MCF 10A (cell line): ENCODE data around the gene IVD. TPM values are rescaled to one million over a fixed set of nuclear protein-coding genes. Genes with fewer than 3 reads are reported as not detected.
A peak's percentile ranks its signal among the peaks of the same experiment; 100 is the strongest.

Experiments
- BruUV-seq: library from RNA; stranded (reverse); fragments of 400-500 nt; replicated peaks from 2 replicates; lab custom pipeline; 2021; lab: Mats Ljungman, UMichigan
- CTCF ChIA-PET: fragments of 300-600 bp; sonication (Branson Sonifier 250); formaldehyde crosslinking; extraction: SDS; loops from one replicate; lab custom pipeline; 2021; ENCODE audit warnings: antibody characterized with exemption, inconsistent platforms; lab: Yijun Ruan, JAX
- POLR2A ChIA-PET: fragments of 300-600, 350-650 bp; sonication (Branson Sonifier 250); formaldehyde crosslinking; extraction: SDS; loops from one replicate; lab custom pipeline; 2020; ENCODE audit warnings: antibody characterized with exemption, inconsistent platforms; lab: Yijun Ruan, JAX
- DNase-seq: peaks from one replicate; pipeline ENCODE4 v3.0.0-alpha.2; 2018; ENCODE audit not compliant: unreplicated experiment
- H3K27ac Mint-ChIP-seq: one replicate; pipeline ENCODE4 v1.8.0; 2022; ENCODE audit warnings: mild to moderate bottlenecking, low read depth, mixed read lengths; ENCODE audit not compliant: unreplicated experiment
- H3K27me3 Mint-ChIP-seq: one replicate; pipeline ENCODE4 v1.8.0; 2022; ENCODE audit warnings: mixed read lengths; ENCODE audit not compliant: insufficient read depth, unreplicated experiment
- H3K36me3 Mint-ChIP-seq: one replicate; pipeline ENCODE4 v1.8.0; 2022; ENCODE audit warnings: mild to moderate bottlenecking, moderate library complexity, mixed read lengths; ENCODE audit not compliant: insufficient read depth, unreplicated experiment
- H3K4me1 Mint-ChIP-seq: one replicate; pipeline ENCODE4 v1.8.0; 2022; ENCODE audit warnings: mixed read lengths; ENCODE audit not compliant: insufficient read depth, unreplicated experiment
- H3K4me3 Mint-ChIP-seq: one replicate; pipeline ENCODE4 v1.8.0; 2022; ENCODE audit warnings: mild to moderate bottlenecking, moderate library complexity, mixed read lengths; ENCODE audit not compliant: unreplicated experiment
- H3K9me3 Mint-ChIP-seq: one replicate; pipeline ENCODE4 v1.8.0; 2022; ENCODE audit warnings: mixed read lengths; ENCODE audit not compliant: unreplicated experiment
- intact Hi-C: fragments of 100-400 bp; cut with micrococcal nuclease; formaldehyde crosslinking; loops from 2 replicates; pipeline ENCODE4 v1.14.1; 2022
- total RNA-seq: library from RNA; stranded (reverse); gene quantifications from 2 replicates; pipeline ENCODE4 v1.2.3, GENCODE V29; 2022
- TF ChIP-seq, protein P1 (sequence below): fragments of 200-600 bp; IDR thresholded peaks from one replicate; pipeline ENCODE4 v1.8.0; 2022; ENCODE audit warnings: antibody characterized with exemption, mild to moderate bottlenecking; ENCODE audit not compliant: unreplicated experiment

Gene IVD
- total RNA-seq, 1 experiment from 2014 or later, result 61.6 TPM

DNA sequence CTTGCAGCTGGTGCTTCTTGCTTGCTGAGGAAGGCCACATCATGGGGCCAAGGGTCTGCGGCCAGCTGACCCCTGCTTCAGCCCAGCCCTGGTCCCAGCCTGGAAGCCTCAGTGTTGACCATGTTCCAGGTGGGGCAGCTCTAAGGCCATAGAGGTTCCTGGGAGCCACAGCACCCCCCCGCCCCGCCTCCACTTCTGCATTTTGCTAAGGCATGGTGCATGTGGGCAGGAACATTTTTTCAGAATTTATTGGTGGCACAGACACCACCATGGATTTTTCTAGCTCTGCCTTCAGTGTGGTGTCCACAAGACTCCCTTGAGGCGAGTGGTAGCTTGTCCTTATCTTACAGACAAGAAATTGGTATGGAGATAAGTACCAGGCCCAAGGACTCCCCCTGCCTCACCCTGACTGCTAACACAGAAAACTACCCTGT is 63.3 kb downstream of the IVD start:
- DNase-seq, result no peak
- intact Hi-C loops, result no loop called here
- TF ChIP-seq, protein P1, sequence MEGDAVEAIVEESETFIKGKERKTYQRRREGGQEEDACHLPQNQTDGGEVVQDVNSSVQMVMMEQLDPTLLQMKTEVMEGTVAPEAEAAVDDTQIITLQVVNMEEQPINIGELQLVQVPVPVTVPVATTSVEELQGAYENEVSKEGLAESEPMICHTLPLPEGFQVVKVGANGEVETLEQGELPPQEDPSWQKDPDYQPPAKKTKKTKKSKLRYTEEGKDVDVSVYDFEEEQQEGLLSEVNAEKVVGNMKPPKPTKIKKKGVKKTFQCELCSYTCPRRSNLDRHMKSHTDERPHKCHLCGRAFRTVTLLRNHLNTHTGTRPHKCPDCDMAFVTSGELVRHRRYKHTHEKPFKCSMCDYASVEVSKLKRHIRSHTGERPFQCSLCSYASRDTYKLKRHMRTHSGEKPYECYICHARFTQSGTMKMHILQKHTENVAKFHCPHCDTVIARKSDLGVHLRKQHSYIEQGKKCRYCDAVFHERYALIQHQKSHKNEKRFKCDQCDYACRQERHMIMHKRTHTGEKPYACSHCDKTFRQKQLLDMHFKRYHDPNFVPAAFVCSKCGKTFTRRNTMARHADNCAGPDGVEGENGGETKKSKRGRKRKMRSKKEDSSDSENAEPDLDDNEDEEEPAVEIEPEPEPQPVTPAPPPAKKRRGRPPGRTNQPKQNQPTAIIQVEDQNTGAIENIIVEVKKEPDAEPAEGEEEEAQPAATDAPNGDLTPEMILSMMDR, result no peak
- no TSS peak for BruUV-seq
- Mint-ChIP-seq H3K4me3 (no peak overlapping the region), H3K4me1 (no peaks in the 10 kb centered on the region), H3K27ac (no peak overlapping the region), H3K9me3 (no peaks in the 10 kb centered on the region), H3K36me3 (peaks cover 18% of the 10 kb centered on the region), H3K27me3 (no peaks in the 10 kb centered on the region)
- CTCF ChIA-PET, result interaction anchor here (0.6 to 1.3 kb wide), 4 partner anchors 19 to 163 kb away, joined by 3 read pairs; no protein-coding TSS in a partner anchor
- POLR2A ChIA-PET, result interaction anchor here (0.6 to 2.4 kb wide), 4 partner anchors 12 to 1034 kb away, joined by 3 to 12 read pairs (median 5); no protein-coding TSS in a partner anchor

GRCh38 chr15:40469776-40470390 is 64.3 kb downstream of the IVD start:
- Mint-ChIP-seq H3K4me3 (peak overlapping the region; percentile 69), H3K27me3 (no peaks in the 10 kb centered on the region), H3K9me3 (no peaks in the 10 kb centered on the region), H3K36me3 (peaks cover 13% of the 10 kb centered on the region), H3K4me1 (no peaks in the 10 kb centered on the region), H3K27ac (no peak overlapping the region)
- intact Hi-C loops, result no loop called here
- TF ChIP-seq, protein P1, result no peak
- no TSS peak for BruUV-seq
- DNase-seq, result no peak
- POLR2A ChIA-PET, result interaction anchor here (0.7 to 2.4 kb wide), 6 partner anchors 13 to 204 kb away, joined by 3 to 12 read pairs (median 4); partner anchors contain the start of gene CCDC32
- CTCF ChIA-PET, result interaction anchor here (0.6 to 1.3 kb wide), 3 partner anchors 20 to 1653 kb away, joined by 3 to 4 read pairs (median 3); no protein-coding TSS in a partner anchor

DNA sequence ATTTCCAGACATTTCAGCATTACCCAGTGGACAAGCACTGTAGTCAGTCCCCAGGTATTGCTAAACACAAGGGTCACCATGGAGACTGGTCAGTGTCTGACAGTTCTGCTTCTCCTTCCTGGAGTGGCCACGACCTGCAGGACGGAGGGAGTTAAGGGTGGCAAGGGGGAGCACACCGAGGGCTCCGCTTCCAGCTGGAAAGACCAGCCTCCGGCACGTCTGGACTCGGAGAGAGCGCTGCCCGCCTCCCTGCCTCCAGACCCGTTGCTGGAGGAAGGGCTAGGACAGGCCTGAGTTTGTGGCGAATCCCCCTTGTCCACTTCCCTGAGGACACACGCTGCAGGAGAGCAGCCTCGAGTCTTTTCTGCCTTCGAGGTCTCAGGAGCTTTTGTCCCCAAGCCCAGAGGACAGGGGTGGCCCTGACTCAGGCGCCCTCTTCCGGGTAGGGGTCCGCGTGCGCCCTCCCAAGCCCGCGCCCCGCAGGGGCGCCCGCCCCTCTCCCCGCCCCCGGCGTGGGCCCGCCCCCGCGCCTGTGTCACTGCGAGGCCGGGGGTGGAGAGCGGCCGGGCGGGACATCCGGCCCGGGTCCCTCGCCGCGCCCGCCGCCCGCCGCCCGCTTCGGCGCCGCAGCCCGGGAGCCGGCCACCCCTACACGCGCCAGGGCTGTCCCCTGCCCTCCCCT is 65.0 kb downstream of the IVD start, which contains the start of gene CHST14:
TSS of gene CHST14 (plus strand) at position 562 of the 682 bp plus-strand sequence. CDS start 230 bp downstream, outside the sequence.
- no TSS peak for BruUV-seq
- TF ChIP-seq, protein P1, result no peak
- CTCF ChIA-PET, result interaction anchor here (0.5 to 1.3 kb wide), 2 partner anchors 21 to 29 kb away, joined by 3 read pairs; no protein-coding TSS in a partner anchor
- POLR2A ChIA-PET, result interaction anchor here (0.7 to 2.4 kb wide), 4 partner anchors 14 to 94 kb away, joined by 3 to 12 read pairs (median 6); partner anchors contain the start of gene CCDC32
- H3K4me3 Mint-ChIP-seq, result peak within 1 kb of the TSS; percentile 69
- H3K9me3 Mint-ChIP-seq, result no peaks in the 10 kb centered on the region
- no peaks in the 10 kb centered on the region for H3K27me3 Mint-ChIP-seq
- peak within 1 kb of the TSS; percentile 47 for H3K27ac Mint-ChIP-seq
- peaks cover 13% of the 10 kb centered on the region for H3K36me3 Mint-ChIP-seq
- intact Hi-C loops, result no loop called here
- no peaks in the 10 kb centered on the region for H3K4me1 Mint-ChIP-seq
- peak; percentile 27 for DNase-seq

Other genes starting within 250 kb of the IVD start
- gene BUB1B, start 244.7 kb upstream of the IVD start, total RNA-seq, result 24.4 and 30.9 TPM in 2 replicates
- 9.3 and 9.5 TPM in 2 replicates for gene PAK6, start 166.7 kb upstream of the IVD start, total RNA-seq
- gene ANKRD63, start 122.7 kb upstream of the IVD start, total RNA-seq, result not detected in 2 replicates
- 0.15 and 0.84 TPM in 2 replicates for gene PLCB2, start 97.9 kb upstream of the IVD start, total RNA-seq
- gene INAFM2, start 82.1 kb upstream of the IVD start, total RNA-seq, result 14.9 and 15.7 TPM in 2 replicates
- 36.0 and 45.3 TPM in 2 replicates for gene CCDC9B, start 64.9 kb upstream of the IVD start, total RNA-seq
- gene PHGR1, start 54.8 kb upstream of the IVD start, total RNA-seq, result not detected in 2 replicates
- 1.8 and 2.1 TPM in 2 replicates for gene DISP2, start 47.6 kb upstream of the IVD start, total RNA-seq
- gene KNSTRN, start 23.1 kb upstream of the IVD start, total RNA-seq, result 35.2 and 47.4 TPM in 2 replicates
- 14.9 and 15.1 TPM in 2 replicates for gene BAHD1, start 35.2 kb downstream of the IVD start, total RNA-seq
- 5.8 and 7.3 TPM in 2 replicates for gene CHST14, start 65.2 kb downstream of the IVD start, total RNA-seq
- 17.9 and 18.1 TPM in 2 replicates for gene CCDC32, start 159.2 kb downstream of the IVD start, total RNA-seq
- gene RPUSD2, start 163.5 kb downstream of the IVD start, total RNA-seq, result 13.4 and 13.9 TPM in 2 replicates
- 7.9 and 11.4 TPM in 2 replicates for gene KNL1, start 188.5 kb downstream of the IVD start, total RNA-seq